H1 (cell line): ENCODE measurements around the gene EFEMP1. TPM values are rescaled to one million over a fixed set of nuclear protein-coding genes. Genes with fewer than 3 reads are reported as not detected.

Experiments
- CTCF ChIA-PET: fragments of 300-600 bp; sonication (Branson Sonifier 250); formaldehyde crosslinking; loops from one replicate; lab custom pipeline; 2021; ENCODE audit not compliant: partially characterized antibody; lab: Charles Lee
- POLR2A ChIA-PET: fragments of 300-600 bp; sonication (Branson Sonifier 250); formaldehyde crosslinking; loops from one replicate; lab custom pipeline; 2021; ENCODE audit warnings: inconsistent platforms; ENCODE audit not compliant: partially characterized antibody; lab: Charles Lee
- DNase-seq, 2 experiments: peaks; one replicate each; pipeline versions ENCODE4 v3.0.0 to v3.0.0-alpha.2; 2010 to 2022; ENCODE audit warnings: low spot score in 2 of 2, low read depth in 1 of 2, mixed read lengths in 1 of 2
- FAIRE-seq: peaks from 2 replicates; lab custom pipeline; 2011; peaks lifted over from hg19 to GRCh38; lab: Jason Lieb, UNC
- H2AFZ ChIP-seq: 2 replicates; pipeline ENCODE4 v1.8.1; 2012; ENCODE audit warnings: low read length, inconsistent platforms
- H2AK5ac ChIP-seq: 2 replicates; pipeline ENCODE4 v1.6.1; 2013; ENCODE audit warnings: low read depth, low read length
- H2BK120ac ChIP-seq: replicated peaks from 2 replicates; pipeline ENCODE3; 2013; ENCODE audit warnings: low read depth, low read length, inconsistent platforms
- H2BK12ac ChIP-seq: 2 replicates; pipeline ENCODE4 v1.6.1; 2013; ENCODE audit warnings: low read depth, low read length
- H2BK15ac ChIP-seq: 2 replicates; pipeline ENCODE4 v1.6.1; 2013; ENCODE audit warnings: low read length
- H2BK20ac ChIP-seq: 2 replicates; pipeline ENCODE4 v1.6.1; 2013; ENCODE audit warnings: low read length
- H2BK5ac ChIP-seq: 2 replicates; pipeline ENCODE4 v1.6.1; 2013; ENCODE audit warnings: low read depth, low read length
- H3K14ac ChIP-seq: 2 replicates; pipeline ENCODE4 v1.6.1; 2013; ENCODE audit warnings: inconsistent platforms; ENCODE audit not compliant: insufficient read length
- H3K18ac ChIP-seq: 2 replicates; pipeline ENCODE4 v1.6.1; 2013; ENCODE audit warnings: low read length; ENCODE audit errors: extremely low read depth
- H3K23ac ChIP-seq: 2 replicates; pipeline ENCODE4 v1.6.1; 2013; ENCODE audit warnings: inconsistent platforms; ENCODE audit not compliant: insufficient read length
- H3K23me2 ChIP-seq: 2 replicates; pipeline ENCODE4 v1.6.1; 2013; ENCODE audit warnings: low read depth, low read length
- H3K27ac ChIP-seq: 2 replicates; pipeline ENCODE4 v1.6.1; 2011; ENCODE audit warnings: low read depth, low read length, inconsistent platforms
- H3K27me3 ChIP-seq, 4 experiments: replicated peaks in 1 of 4; 1 replicate in 1 of 4; 2 replicates in 3 of 4; pipeline versions ENCODE4 v1.6.1 to v1.8.1; 2011 to 2013; ENCODE audit warnings: low read length in 3 of 4, mild to moderate bottlenecking in 3 of 4, inconsistent platforms in 2 of 4, mixed read lengths in 2 of 4, moderate library complexity in 1 of 4; ENCODE audit not compliant: control insufficient read depth in 3 of 4, insufficient read depth in 3 of 4; ENCODE audit errors: extremely low read depth in 1 of 4
- H3K36me3 ChIP-seq, 4 experiments: 2 replicates each; pipeline versions ENCODE4 v1.6.1 to v1.8.1; 2011 to 2013; ENCODE audit warnings: mild to moderate bottlenecking in 4 of 4, low read length in 3 of 4, moderate library complexity in 2 of 4, control low read depth in 1 of 4, inconsistent platforms in 1 of 4; ENCODE audit not compliant: insufficient read depth in 4 of 4, control insufficient read depth in 2 of 4
- H3K4ac ChIP-seq: replicated peaks from 2 replicates; pipeline ENCODE3; 2013; ENCODE audit warnings: low read length, low read depth, mixed read lengths, inconsistent platforms; ENCODE audit not compliant: insufficient read length
- H3K4me1 ChIP-seq, 4 experiments: replicated peaks in 1 of 4; 1 replicate in 1 of 4; 2 replicates in 3 of 4; pipeline versions ENCODE4 v1.6.1 to v1.8.1; 2011 to 2013; ENCODE audit warnings: low read length in 3 of 4, inconsistent platforms in 2 of 4, mixed read lengths in 1 of 4; ENCODE audit not compliant: insufficient read depth in 4 of 4, control insufficient read depth in 3 of 4
- H3K4me2 ChIP-seq, 2 experiments: 2 replicates each; pipeline versions ENCODE4 v1.6.1 to v1.8.1; 2011 to 2013; ENCODE audit warnings: low read depth in 2 of 2, low read length in 2 of 2, control low read depth in 1 of 2, inconsistent platforms in 1 of 2, mild to moderate bottlenecking in 1 of 2; ENCODE audit not compliant: insufficient read depth in 1 of 2
- H3K4me3 ChIP-seq, 4 experiments: fragments of 200-600, 300-600 bp in 1 of 4; sonication (generic), shearing (Covaris generic), sonication (Bioruptor Twin) in 1 of 4; 2 replicates each; pipeline versions ENCODE4 v1.5.1 to v1.8.1; 2011 to 2016; ENCODE audit warnings: low read length in 4 of 4, low read depth in 3 of 4, control low read depth in 2 of 4, inconsistent platforms in 2 of 4, mild to moderate bottlenecking in 2 of 4, mixed read lengths in 1 of 4, moderate library complexity in 1 of 4; ENCODE audit not compliant: insufficient read depth in 2 of 4; ENCODE audit errors: extremely low read depth in 1 of 4
- H3K56ac ChIP-seq: replicated peaks from 2 replicates; pipeline ENCODE3; 2013; ENCODE audit warnings: low read depth, mild to moderate bottlenecking, mixed read lengths, low read length, inconsistent platforms; ENCODE audit not compliant: insufficient read length
- H3K79me1 ChIP-seq: 2 replicates; pipeline ENCODE4 v1.6.1; 2013; ENCODE audit warnings: low read depth, low read length, control low read depth
- H3K79me2 ChIP-seq, 2 experiments: 2 replicates each; pipeline versions ENCODE4 v1.6.1 to v1.8.1; 2012 to 2013; ENCODE audit warnings: low read length in 2 of 2, mild to moderate bottlenecking in 2 of 2, inconsistent platforms in 1 of 2; ENCODE audit not compliant: insufficient read depth in 2 of 2, control insufficient read depth in 1 of 2
- H3K9ac ChIP-seq, 4 experiments: replicated peaks in 1 of 4; 1 replicate in 1 of 4; 2 replicates in 3 of 4; pipeline versions ENCODE4 v1.6.1 to v1.8.1; 2011 to 2013; ENCODE audit warnings: low read depth in 3 of 4, low read length in 3 of 4, control low read depth in 2 of 4, mild to moderate bottlenecking in 2 of 4, moderate library complexity in 2 of 4, inconsistent platforms in 1 of 4; ENCODE audit errors: extremely low read depth in 1 of 4
- H3K9me3 ChIP-seq, 2 experiments: 2 replicates each; pipeline versions ENCODE4 v1.6.1 to v1.8.1; 2012 to 2013; ENCODE audit warnings: mild to moderate bottlenecking in 2 of 2, moderate library complexity in 2 of 2, control low read depth in 1 of 2, inconsistent platforms in 1 of 2, low read depth in 1 of 2, low read length in 1 of 2, mixed read lengths in 1 of 2; ENCODE audit not compliant: insufficient read depth in 2 of 2
- H4K20me1 ChIP-seq, 2 experiments: replicated peaks in 1 of 2; 2 replicates each; pipeline versions ENCODE3 to v1.8.1; 2011 to 2013; ENCODE audit warnings: inconsistent platforms in 2 of 2, low read length in 2 of 2, mild to moderate bottlenecking in 1 of 2; ENCODE audit not compliant: insufficient read depth in 2 of 2, control insufficient read depth in 1 of 2
- H4K5ac ChIP-seq: 2 replicates; pipeline ENCODE4 v1.6.1; 2013; ENCODE audit warnings: low read length, low read depth, mixed read lengths, inconsistent platforms; ENCODE audit not compliant: insufficient read length
- H4K8ac ChIP-seq: 2 replicates; pipeline ENCODE4 v1.8.0; 2013; ENCODE audit warnings: mild to moderate bottlenecking, moderate library complexity, low read length, inconsistent platforms; ENCODE audit not compliant: insufficient read depth; ENCODE audit errors: extremely low read depth
- H4K91ac ChIP-seq: replicated peaks from 2 replicates; pipeline ENCODE3; 2013; ENCODE audit warnings: low read length, mixed read lengths, inconsistent platforms; ENCODE audit not compliant: insufficient read length
- CEBPB ChIP-seq: IDR thresholded peaks from 2 replicates; pipeline ENCODE4 v1.6.1; 2012; ENCODE audit warnings: low read depth, low read length
- CREB1 ChIP-seq: IDR thresholded peaks from 2 replicates; pipeline ENCODE4 v1.6.1; 2012; ENCODE audit warnings: inconsistent platforms
- WGBS, 2 experiments: shearing (Covaris generic) in 1 of 2; methylation state at CpG; one replicate each; pipeline versions ENCODE4 v1.1.6 to v1.1.7; 2013 to 2015; ENCODE audit warnings: low lambda C conversion rate in 2 of 2, mixed read lengths in 2 of 2, inconsistent platforms in 1 of 2, low coverage in 1 of 2, missing lambda C conversion rate in 1 of 2; ENCODE audit not compliant: insufficient replicate concordance in 2 of 2, insufficient coverage in 1 of 2, insufficient read length in 1 of 2; ENCODE audit errors: extremely low coverage in 1 of 2, missing lambda C conversion rate in 1 of 2; 5-methylcytosine and 5-hydroxymethylcytosine counted together
- polyA plus RNA-seq, 7 experiments: library from polyadenylated mRNA; depleted of rRNA in 3 of 7; stranded (reverse) in 5 of 7; unstranded in 2 of 7; fragments of >200 nt in 5 of 7; fragments of 200-250 nt in 2 of 7; gene quantifications; 1 replicate in 5 of 7; 2 replicates in 1 of 7; 4 replicates in 1 of 7; pipeline versions ENCODE4 v1.2.1 to v1.2.3, GENCODE V29; 2011 to 2013; ENCODE audit warnings: missing spikeins in 2 of 7, mixed read lengths in 2 of 7
- total RNA-seq: library from RNA; stranded (reverse); fragmentation: NEBNext Ultra II Directional; extraction: Animal tissue kit (Norgen Biotek cat#: 25700); gene quantifications from 2 replicates; pipeline ENCODE4 v1.2.1, GENCODE V29; 2021

The EFEMP1 gene
- total and polyA plus RNA-seq, 2 of the 8 experiments (the other 6 are each of a cell fraction or from before 2014, with no cell fraction given), result 15.5 to 19.7 TPM

DNA sequence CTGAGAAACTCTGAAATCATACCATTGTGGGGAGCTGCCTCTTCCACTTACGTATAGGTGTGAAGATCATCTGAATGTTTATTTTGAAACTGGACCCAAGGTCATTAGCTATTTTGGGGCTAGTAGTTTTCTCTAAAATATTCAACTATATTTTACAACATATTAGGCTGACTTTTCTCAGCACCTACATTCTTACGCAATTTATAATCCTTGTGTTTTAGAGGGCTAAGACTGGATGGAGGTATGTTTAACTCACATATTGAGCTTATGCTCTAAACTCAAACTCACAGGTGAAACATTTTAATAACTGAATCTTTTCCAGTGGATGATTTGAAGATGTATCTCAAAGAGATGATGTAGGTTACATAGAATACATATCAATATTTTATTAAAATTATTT lies 49.2 kb downstream of the EFEMP1 start:
- Histone ChIP-seq H3K9me3 (no peaks in the 10 kb centered on the region), H3K4ac (no peak overlapping the region), H3K27ac (no peak overlapping the region), H3K23me2 (no peaks in the 10 kb centered on the region), H3K27me3 (no peaks in the 10 kb centered on the region), H2BK20ac (no peak overlapping the region), H3K23ac (no peak overlapping the region), H3K4me2 (no peak overlapping the region), H4K91ac (no peak overlapping the region), H3K79me1 (no peaks in the 10 kb centered on the region), H4K8ac (no peak overlapping the region), H2BK15ac (no peak overlapping the region), H3K4me1 (no peaks in the 10 kb centered on the region), H2AFZ (no peak overlapping the region), H4K20me1 (no peaks in the 10 kb centered on the region), H2AK5ac (no peak overlapping the region)
- DNase-seq (no peak), FAIRE-seq (no peak)
- CTCF ChIA-PET, result interaction anchor here (0.6 to 1.4 kb wide), 6 partner anchors 13 to 167 kb away, joined by 3 to 4 read pairs (median 3); no protein-coding TSS in a partner anchor
- peak; percentile 46; the same call in 1 of the 2 replicates for TF ChIP-seq CEBPB
- no peak for TF ChIP-seq CREB1
- TF ChIP-seq, all 59 proteins: peak for 1
- no peaks in the 10 kb centered on the region for H3K79me2 ChIP-seq
- no peak overlapping the region for H4K5ac ChIP-seq
- 90% methylated on average over 2 of the region's 2 CpGs; no CpG with 5 or more reads in 1 of the 2 experiments for WGBS, 2 experiments
- no peak overlapping the region for H2BK120ac ChIP-seq
- no peak overlapping the region for H3K14ac ChIP-seq
- H3K9ac ChIP-seq, result no peak overlapping the region
- no peak overlapping the region for H2BK12ac ChIP-seq
- no peak overlapping the region for H3K18ac ChIP-seq
- no peak overlapping the region for H3K4me3 ChIP-seq
- no peak overlapping the region for H2BK5ac ChIP-seq
- H3K56ac ChIP-seq, result no peak overlapping the region
- POLR2A ChIA-PET, result no interaction called here
- H3K36me3 ChIP-seq, result no peaks in the 10 kb centered on the region
